NCI-H1930 (cell line): ENCODE measurements around the gene RPTN.
A peak's percentile ranks its signal among the peaks of the same experiment; 100 is the strongest.

ENCODE experiments used
- DNase-seq, 2 experiments: peaks; one replicate each; lab custom pipeline; 2025; lab: John Stamatoyannopoulos, UW

RPTN gene

GRCh38 chr1:152111515-152111968, 47.5 kb downstream of the RPTN start:
- DNase-seq, result peak in 1 of 2 experiments; percentile 7

DNA sequence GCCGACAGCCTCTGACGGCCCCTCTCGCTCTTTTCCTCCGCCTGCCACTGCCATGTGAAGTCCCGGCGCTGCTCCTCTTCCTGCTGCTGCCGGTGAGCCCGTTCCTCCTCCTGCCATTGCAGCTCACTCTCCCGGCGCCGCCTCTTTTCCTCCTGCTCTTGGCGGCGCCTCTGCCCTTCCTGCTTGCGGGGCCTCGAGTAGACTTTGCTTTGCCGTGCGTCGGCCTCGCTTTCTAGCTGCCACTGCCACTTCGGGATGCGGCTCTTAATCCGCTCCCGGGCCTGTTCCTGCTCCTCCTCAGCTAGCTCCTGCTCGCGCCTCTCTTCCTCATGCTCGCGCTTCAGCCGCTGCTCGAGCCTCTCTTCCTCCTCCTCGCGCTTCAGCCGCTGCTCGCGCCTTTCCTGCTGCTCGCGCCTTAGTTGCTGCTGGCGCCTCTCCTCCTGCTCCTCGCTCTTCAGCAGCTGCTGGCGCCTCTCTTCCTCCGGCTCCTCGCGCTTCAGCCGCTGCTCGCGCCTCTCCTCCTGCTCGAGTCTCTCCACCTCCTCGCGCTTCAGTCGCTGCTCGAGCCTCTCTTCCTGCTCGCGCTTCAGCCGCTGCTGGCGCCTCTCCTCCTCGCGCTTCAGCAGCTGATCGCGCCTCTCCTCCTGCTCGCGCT, 48.0 kb downstream of the RPTN start:
- peak; percentile 47 to 51 for DNase-seq

- DNase-seq, result peak in 1 of 2 experiments; percentile 51
Observed at GRCh38 chr1:152110365-152110859, 48.6 kb downstream of the RPTN start.

DNA sequence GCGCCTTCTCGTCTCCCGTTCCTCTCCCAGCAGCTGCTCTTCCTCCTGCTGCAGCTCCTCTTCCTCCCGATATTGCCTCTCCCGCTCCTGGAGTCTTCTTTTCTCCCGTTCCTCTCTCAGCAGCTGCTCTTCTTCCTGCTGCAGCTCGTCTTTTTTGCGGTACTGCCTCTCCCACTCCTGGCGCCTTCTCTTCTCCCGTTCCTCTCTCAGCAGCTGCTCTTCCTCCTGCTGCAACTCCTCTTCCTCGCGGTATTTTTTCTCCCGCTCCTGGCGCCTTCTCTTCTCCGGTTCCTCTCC, 49.1 kb downstream of the RPTN start:
- no peak for DNase-seq

- DNase-seq, result no peak
Observed at GRCh38 chr1:152109231-152109997, 49.6 kb downstream of the RPTN start.

DNA sequence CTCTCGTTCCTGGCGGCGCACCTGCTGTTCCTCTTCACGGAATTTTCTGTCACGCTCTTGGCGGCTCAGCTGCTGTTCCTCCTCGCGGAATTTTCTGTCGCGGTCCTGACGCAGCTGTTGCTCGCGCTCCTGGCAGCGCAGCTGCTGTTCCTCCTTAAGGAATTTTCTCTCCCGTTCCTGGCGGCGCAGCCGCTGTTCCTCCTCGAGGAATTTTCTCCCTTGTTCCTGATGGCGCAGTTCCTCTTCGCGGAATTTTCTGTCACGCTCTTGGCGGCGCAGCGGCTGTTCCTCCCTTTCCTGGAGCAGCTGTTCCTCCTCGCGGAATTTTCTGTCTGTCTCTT, 50.2 kb downstream of the RPTN start:
- no peak for DNase-seq

DNA sequence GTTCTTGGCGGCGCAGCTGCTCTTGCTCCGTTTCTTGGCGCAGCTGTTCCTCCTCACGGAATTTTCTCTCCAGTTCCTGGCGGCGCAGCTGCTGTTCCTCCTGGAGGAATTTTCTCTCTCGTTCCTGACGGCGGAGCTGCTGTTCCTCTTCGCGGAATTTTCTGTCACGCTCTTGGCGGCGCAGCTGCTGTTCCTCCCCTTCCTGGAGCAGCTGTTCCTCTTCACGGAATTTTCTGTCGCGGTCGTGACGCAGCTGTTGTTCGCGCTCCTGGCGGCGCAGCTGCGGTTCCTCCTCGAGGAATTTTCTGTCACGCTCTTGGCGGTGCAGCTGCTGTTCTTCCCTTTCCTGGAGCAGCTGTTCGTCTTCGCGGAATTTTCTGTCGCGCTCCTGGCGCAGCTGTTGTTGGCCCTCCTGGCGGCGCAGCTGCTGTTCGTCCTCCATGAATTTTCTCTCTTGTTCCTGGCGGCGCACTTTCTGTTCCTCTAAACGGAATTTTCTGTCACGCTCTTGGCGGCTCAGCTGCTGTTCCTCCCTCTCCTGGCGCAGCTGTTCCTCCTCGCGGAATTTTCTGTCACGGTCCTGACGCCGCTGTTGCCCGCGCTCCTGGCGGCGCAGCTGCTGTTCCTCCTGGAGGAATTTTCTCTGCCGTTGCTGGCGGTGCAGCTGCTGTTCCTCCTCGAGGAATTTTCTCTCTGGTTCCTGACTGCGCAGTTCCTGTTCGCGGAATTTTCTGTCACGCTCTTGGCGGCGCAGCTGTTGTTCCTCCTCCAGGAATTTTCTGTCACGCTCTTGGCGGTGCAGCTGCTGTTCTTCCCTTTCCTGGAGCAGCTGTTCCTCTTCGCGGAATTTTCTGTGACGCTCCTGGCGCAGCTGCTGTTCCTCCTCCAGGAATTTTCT, 50.8 kb downstream of the RPTN start:
- no peak for DNase-seq

GRCh38 chr1:152107031-152107983, 51.7 kb downstream of the RPTN start:
- DNase-seq, result no peak

- no peak for DNase-seq
Observed at GRCh38 chr1:152104854-152105253, 54.2 kb downstream of the RPTN start.
